Endothelial cell of umbilical vein (primary cell): Measurements from ENCODE around the gene SYT17. TPM values are rescaled to one million over a fixed set of nuclear protein-coding genes. Genes with fewer than 3 reads are reported as not detected.

Experiments used
- BruUV-seq: library from RNA; stranded (reverse); fragments of 400-500 nt; replicated peaks from 2 replicates; lab custom pipeline; 2021; lab: Mats Ljungman, UMichigan
- CTCF ChIA-PET: fragments of 300-600, 350-600 bp; sonication (Branson Sonifier 250); formaldehyde crosslinking; loops from one replicate; lab custom pipeline; 2021; ENCODE audit warnings: antibody characterized with exemption, inconsistent platforms; lab: Charles Lee
- POLR2A ChIA-PET: fragments of 300-600, 350-600 bp; sonication (Branson Sonifier 250); formaldehyde crosslinking; loops from one replicate; lab custom pipeline; 2021; ENCODE audit warnings: antibody characterized with exemption, inconsistent platforms; lab: Charles Lee
- DNase-seq: peaks from one replicate; pipeline ENCODE4 v3.0.0-alpha.2; 2011; ENCODE audit warnings: low read depth, low spot score
- FAIRE-seq: peaks from 2 replicates; lab custom pipeline; 2011; peaks lifted over from hg19 to GRCh38; lab: Jason Lieb, UNC
- H2AFZ ChIP-seq: 2 replicates; pipeline ENCODE4 v1.6.0; 2012; ENCODE audit warnings: low read depth, low read length, control low read depth, inconsistent platforms
- H3K27ac ChIP-seq: 2 replicates; pipeline ENCODE4 v1.5.1; 2011; ENCODE audit warnings: low read depth, mild to moderate bottlenecking, control low read depth, low read length, moderate library complexity; ENCODE audit not compliant: insufficient read depth
- H3K27me3 ChIP-seq, 2 experiments: 2 replicates each; pipeline versions ENCODE4 v1.6.0 to v1.6.1; 2011; ENCODE audit warnings: low read length in 2 of 2, mixed read lengths in 1 of 2; ENCODE audit not compliant: control insufficient read depth in 2 of 2, insufficient read depth in 2 of 2
- H3K36me3 ChIP-seq, 2 experiments: 2 replicates in 1 of 2; 3 replicates in 1 of 2; pipeline ENCODE4 v1.5.1; 2011; ENCODE audit warnings: low read length in 2 of 2, mild to moderate bottlenecking in 1 of 2, moderate library complexity in 1 of 2; ENCODE audit not compliant: control insufficient read depth in 2 of 2, insufficient read depth in 2 of 2; ENCODE audit errors: extremely low read depth in 1 of 2
- H3K4me1 ChIP-seq: 3 replicates; pipeline ENCODE4 v1.5.1; 2011; ENCODE audit warnings: mild to moderate bottlenecking, low read length; ENCODE audit not compliant: control insufficient read depth, insufficient read depth; ENCODE audit errors: extremely low read depth
- H3K4me2 ChIP-seq: 2 replicates; pipeline ENCODE4 v1.6.1; 2011; ENCODE audit warnings: low read length, control low read depth, mixed read lengths; ENCODE audit not compliant: insufficient read depth
- H3K4me3 ChIP-seq, 3 experiments: fragments of 200-600 bp in 1 of 3; sonication (generic), shearing (Covaris generic) in 1 of 3; replicated peaks in 1 of 3; 2 replicates each; pipeline ENCODE4 v1.5.1; 2011 to 2016; ENCODE audit warnings: control low read depth in 3 of 3, low read length in 3 of 3, mild to moderate bottlenecking in 2 of 3, inconsistent platforms in 1 of 3, low read depth in 1 of 3, moderate library complexity in 1 of 3; ENCODE audit not compliant: insufficient read depth in 1 of 3
- H3K79me2 ChIP-seq: 2 replicates; pipeline ENCODE4 v1.6.0; 2012; ENCODE audit warnings: low read length, inconsistent platforms; ENCODE audit not compliant: control insufficient read depth, insufficient read depth
- H3K9ac ChIP-seq: replicated peaks from 2 replicates; pipeline ENCODE3; 2011; ENCODE audit warnings: low read length, control low read depth; ENCODE audit not compliant: insufficient read depth; ENCODE audit errors: extremely low read depth
- H3K9me1 ChIP-seq: replicated peaks from 3 replicates; pipeline ENCODE4 v1.6.0; 2011; ENCODE audit warnings: mild to moderate bottlenecking, low read length; ENCODE audit not compliant: control insufficient read depth, insufficient read depth; ENCODE audit errors: extremely low read depth
- H3K9me3 ChIP-seq: replicated peaks from 2 replicates; pipeline ENCODE4 v1.5.1; 2012; ENCODE audit warnings: low read length, inconsistent platforms; ENCODE audit not compliant: control insufficient read depth, insufficient read depth
- H4K20me1 ChIP-seq: replicated peaks from 2 replicates; pipeline ENCODE3; 2011; ENCODE audit warnings: mild to moderate bottlenecking, low read length; ENCODE audit not compliant: control insufficient read depth, insufficient read depth; ENCODE audit errors: extremely low read depth
- CTCF ChIP-seq, 2 donors: IDR thresholded peaks; 1 replicate in 1 of 2; 2 replicates in 1 of 2; pipeline ENCODE4 v1.5.1; 2011; ENCODE audit warnings: low read length in 2 of 2, mild to moderate bottlenecking in 2 of 2, moderate library complexity in 2 of 2, control low read depth in 1 of 2, inconsistent platforms in 1 of 2, low read depth in 1 of 2; ENCODE audit not compliant: insufficient read depth in 1 of 2; ENCODE audit errors: extremely low read depth in 1 of 2
- EZH2 ChIP-seq: IDR thresholded peaks from 2 replicates; pipeline ENCODE4 v1.6.1; 2012; ENCODE audit warnings: borderline replicate concordance, low read depth, mild to moderate bottlenecking, moderate library complexity, low read length, inconsistent platforms; ENCODE audit not compliant: severe bottlenecking
- GATA2 ChIP-seq: IDR thresholded peaks from 2 replicates; pipeline ENCODE4 v1.7.0; 2011; ENCODE audit warnings: low read depth, mild to moderate bottlenecking, moderate library complexity, mixed read lengths, low read length; ENCODE audit not compliant: insufficient read length, insufficient read depth
- JUN ChIP-seq: IDR thresholded peaks from 2 replicates; pipeline ENCODE4 v1.6.1; 2011; ENCODE audit warnings: borderline replicate concordance, low read depth; ENCODE audit not compliant: insufficient read length, insufficient read depth
- POLR2AphosphoS5 ChIP-seq: IDR thresholded peaks from 2 replicates; pipeline ENCODE4 v1.6.1; 2012; ENCODE audit warnings: low read depth, mild to moderate bottlenecking, control low read depth, low read length, moderate library complexity; ENCODE audit not compliant: insufficient read depth
- dilution Hi-C: fragments of 300-500 bp; cut with MboI; formaldehyde crosslinking; loops from one replicate; pipeline ENCODE4 v1.15.0; 2019; ENCODE audit warnings: low sequenced_read_pairs; ENCODE audit not compliant: extremely low pct_ligation_motif_present
- intact Hi-C: fragments of 100-400 bp; cut with micrococcal nuclease; formaldehyde crosslinking; loops from one replicate; pipeline ENCODE4 v1.10.0; 2022
- polyA plus RNA-seq, 4 experiments: library from polyadenylated mRNA; depleted of rRNA in 3 of 4; stranded (reverse) in 3 of 4; unstranded in 1 of 4; fragments of >200 nt; gene quantifications; 2 replicates each; pipeline versions ENCODE4 v1.2.1 to v1.2.3, GENCODE V29; 2011 to 2012; ENCODE audit warnings: missing spikeins in 1 of 4
- total RNA-seq: library from RNA; stranded (reverse); gene quantifications from 2 replicates; pipeline ENCODE4 v1.2.3, GENCODE V29; 2021

SYT17 gene
- total and polyA plus RNA-seq, 2 donors (not counting 3 experiments of a cell fraction or from before 2014, with no cell fraction given), result 1.9 to 4.2 TPM

- peak overlapping the region in 1 of 3 experiments; percentile 43 for H3K4me3 ChIP-seq
- H3K79me2 ChIP-seq, result no peaks in the 10 kb centered on the region
- H4K20me1 ChIP-seq, result no peaks in the 10 kb centered on the region
- dilution Hi-C loops, result no loop called here
- FAIRE-seq (no peak), DNase-seq (no peak)
- TF ChIP-seq POLR2AphosphoS5, result no peak
- TF ChIP-seq CTCF (IDR thresholded peaks at IDR 0.05; ENCODE audit: extremely low read depth in 1 of 2, insufficient read depth in 1 of 2, low read depth in 1 of 2, low read length in 2 of 2), result no peak
- no peak for TF ChIP-seq GATA2
- TF ChIP-seq JUN, result no peak
- TF ChIP-seq EZH2, result no peak
- peaks cover 22% of the 10 kb centered on the region for H3K4me1 ChIP-seq
- no peaks in the 10 kb centered on the region for H3K36me3 ChIP-seq
- POLR2A ChIA-PET, result no interaction called here
- no TSS peak for BruUV-seq
- peak overlapping the region; percentile 87 for H2AFZ ChIP-seq
- no peaks in the 10 kb centered on the region for H3K9me3 ChIP-seq
- no peaks in the 10 kb centered on the region for H3K27me3 ChIP-seq
- H3K9me1 ChIP-seq, result no peaks in the 10 kb centered on the region
- CTCF ChIA-PET, result interaction anchor here (0.9 to 2.5 kb wide), 10 partner anchors 9 to 372 kb away, joined by 3 to 17 read pairs (median 6); partner anchors contain the start of gene ITPRIPL2
- H3K9ac ChIP-seq, result peak overlapping the region; percentile 81
- H3K4me2 ChIP-seq, result peak overlapping the region; percentile 82
- intact Hi-C loops, result loop anchor here (2.0 to 5.0 kb wide), 2 partner anchors 37 to 44 kb away; partner anchors contain the start of gene SYT17
- H3K27ac ChIP-seq, result peak overlapping the region; percentile 99
Measured at GRCh38 chr16:19130385-19130784, 37.7 kb upstream of the SYT17 start.
